Measurements from ENCODE around the gene MACROD2. TPM values are rescaled to one million over a fixed set of nuclear protein-coding genes. Genes with fewer than 3 reads are reported as not detected.

The MACROD2 gene
- total RNA-seq, 1 experiment from 2014 or later, result 1.4 TPM

DNA sequence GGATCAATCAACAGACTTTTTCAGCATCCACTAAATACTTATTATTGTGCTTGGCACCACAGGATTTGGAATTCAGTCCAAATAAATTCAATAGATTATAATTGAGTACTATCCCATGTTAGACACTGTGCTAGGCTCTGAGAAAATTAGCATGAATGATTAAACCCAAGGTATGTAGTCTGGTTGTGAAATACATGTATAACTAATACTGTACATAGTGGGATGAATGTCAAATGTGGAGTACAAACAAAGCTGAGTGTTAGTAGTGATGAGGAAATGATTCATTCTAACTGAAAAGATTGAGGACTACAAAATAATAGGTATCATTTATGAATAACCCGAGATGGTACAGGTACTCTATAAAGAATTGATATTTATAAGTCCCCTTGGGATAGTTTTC is 454.0 kb downstream of the MACROD2 start:
- DNase-seq (ENCODE audit: low spot score), result no peak
- Histone ChIP-seq H3K27ac (ENCODE audit: low read depth, low read length, poor library complexity, severe bottlenecking) (no peak overlapping the region), H3K4me3 (ENCODE audit: low read depth, low read length, poor library complexity, severe bottlenecking) (no peak overlapping the region), H3K27me3 (replicated peaks; ENCODE audit: insufficient read depth, low read depth, low read length, poor library complexity) (no peaks in the 10 kb centered on the region), H3K36me3 (ENCODE audit: insufficient read depth, low read length, poor library complexity, severe bottlenecking) (no peaks in the 10 kb centered on the region), H3K4me1 (ENCODE audit: insufficient read depth, low read length, poor library complexity, severe bottlenecking) (no peaks in the 10 kb centered on the region), H3K9me3 (ENCODE audit: low read depth, low read length, poor library complexity, severe bottlenecking) (no peaks in the 10 kb centered on the region)
- no TSS peak for BruUV-seq (replicated peaks)
- POLR2A ChIA-PET (ENCODE audit: low non-redundant PET), result no interaction called here
- intact Hi-C loops (cut with micrococcal nuclease; ENCODE audit: unreplicated experiment), result no loop called here
- CTCF ChIA-PET, result no interaction called here
- TF ChIP-seq, protein P1, sequence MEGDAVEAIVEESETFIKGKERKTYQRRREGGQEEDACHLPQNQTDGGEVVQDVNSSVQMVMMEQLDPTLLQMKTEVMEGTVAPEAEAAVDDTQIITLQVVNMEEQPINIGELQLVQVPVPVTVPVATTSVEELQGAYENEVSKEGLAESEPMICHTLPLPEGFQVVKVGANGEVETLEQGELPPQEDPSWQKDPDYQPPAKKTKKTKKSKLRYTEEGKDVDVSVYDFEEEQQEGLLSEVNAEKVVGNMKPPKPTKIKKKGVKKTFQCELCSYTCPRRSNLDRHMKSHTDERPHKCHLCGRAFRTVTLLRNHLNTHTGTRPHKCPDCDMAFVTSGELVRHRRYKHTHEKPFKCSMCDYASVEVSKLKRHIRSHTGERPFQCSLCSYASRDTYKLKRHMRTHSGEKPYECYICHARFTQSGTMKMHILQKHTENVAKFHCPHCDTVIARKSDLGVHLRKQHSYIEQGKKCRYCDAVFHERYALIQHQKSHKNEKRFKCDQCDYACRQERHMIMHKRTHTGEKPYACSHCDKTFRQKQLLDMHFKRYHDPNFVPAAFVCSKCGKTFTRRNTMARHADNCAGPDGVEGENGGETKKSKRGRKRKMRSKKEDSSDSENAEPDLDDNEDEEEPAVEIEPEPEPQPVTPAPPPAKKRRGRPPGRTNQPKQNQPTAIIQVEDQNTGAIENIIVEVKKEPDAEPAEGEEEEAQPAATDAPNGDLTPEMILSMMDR (conservative IDR thresholded peaks at IDR 0.05; ENCODE audit: low read depth, low read length), result no peak
- no peak for TF ChIP-seq EZH2 (IDR thresholded peaks at IDR 0.05; ENCODE audit: borderline replicate concordance, low read depth, low read length, poor library complexity, severe bottlenecking)

DNA sequence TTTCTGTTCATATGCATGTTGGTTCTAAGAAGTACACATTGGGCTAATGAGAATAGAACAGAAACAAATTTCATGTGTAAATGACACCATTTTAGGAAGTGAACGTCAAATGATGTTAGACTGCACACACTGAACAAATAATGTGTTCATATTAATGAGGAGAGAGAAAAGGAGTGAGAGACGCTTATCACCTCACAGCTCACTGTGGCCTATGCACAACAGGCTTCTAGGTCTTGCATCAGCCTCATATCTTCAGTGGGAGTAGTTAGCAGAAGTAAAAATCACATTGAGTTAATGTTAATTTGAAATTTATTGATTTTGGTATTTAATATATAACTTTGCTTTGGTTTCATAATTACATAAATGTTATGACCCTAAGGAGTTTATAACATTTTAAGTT is 454.9 kb downstream of the MACROD2 start:
- H3K27me3 ChIP-seq (replicated peaks; ENCODE audit: insufficient read depth, low read depth, low read length, poor library complexity), result no peaks in the 10 kb centered on the region
- intact Hi-C loops (cut with micrococcal nuclease; ENCODE audit: unreplicated experiment), result no loop called here
- no peaks in the 10 kb centered on the region for H3K9me3 ChIP-seq (ENCODE audit: low read depth, low read length, poor library complexity, severe bottlenecking)
- TF ChIP-seq, protein P1 (conservative IDR thresholded peaks at IDR 0.05; ENCODE audit: low read depth, low read length), result no peak
- no peak for TF ChIP-seq EZH2 (IDR thresholded peaks at IDR 0.05; ENCODE audit: borderline replicate concordance, low read depth, low read length, poor library complexity, severe bottlenecking)
- no TSS peak for BruUV-seq (replicated peaks)
- CTCF ChIA-PET, result no interaction called here
- H3K27ac ChIP-seq (ENCODE audit: low read depth, low read length, poor library complexity, severe bottlenecking), result no peak overlapping the region
- no peak overlapping the region for H3K4me3 ChIP-seq (ENCODE audit: low read depth, low read length, poor library complexity, severe bottlenecking)
- H3K36me3 ChIP-seq (ENCODE audit: insufficient read depth, low read length, poor library complexity, severe bottlenecking), result no peaks in the 10 kb centered on the region
- POLR2A ChIA-PET (ENCODE audit: low non-redundant PET), result no interaction called here
- no peak for DNase-seq (ENCODE audit: low spot score)
- no peaks in the 10 kb centered on the region for H3K4me1 ChIP-seq (ENCODE audit: insufficient read depth, low read length, poor library complexity, severe bottlenecking)

- H3K4me3 ChIP-seq (ENCODE audit: low read depth, low read length, poor library complexity, severe bottlenecking), result no peak overlapping the region
- H3K27ac ChIP-seq (ENCODE audit: low read depth, low read length, poor library complexity, severe bottlenecking), result no peak overlapping the region
- no peak for DNase-seq (ENCODE audit: low spot score)
- H3K36me3 ChIP-seq (ENCODE audit: insufficient read depth, low read length, poor library complexity, severe bottlenecking), result no peaks in the 10 kb centered on the region
- POLR2A ChIA-PET (ENCODE audit: low non-redundant PET), result no interaction called here
- no peaks in the 10 kb centered on the region for H3K9me3 ChIP-seq (ENCODE audit: low read depth, low read length, poor library complexity, severe bottlenecking)
- no peaks in the 10 kb centered on the region for H3K4me1 ChIP-seq (ENCODE audit: insufficient read depth, low read length, poor library complexity, severe bottlenecking)
- H3K27me3 ChIP-seq (replicated peaks; ENCODE audit: insufficient read depth, low read depth, low read length, poor library complexity), result no peaks in the 10 kb centered on the region
- intact Hi-C loops (cut with micrococcal nuclease; ENCODE audit: unreplicated experiment), result no loop called here
- CTCF ChIA-PET, result no interaction called here
- no peak for TF ChIP-seq EZH2 (IDR thresholded peaks at IDR 0.05; ENCODE audit: borderline replicate concordance, low read depth, low read length, poor library complexity, severe bottlenecking)
- TF ChIP-seq, protein P1 (conservative IDR thresholded peaks at IDR 0.05; ENCODE audit: low read depth, low read length), result no peak
- BruUV-seq (replicated peaks), result no TSS peak
These were observed 456.1 kb downstream of the MACROD2 start for GRCh38 chr20:14451458-14451857.
